Kasumi-1 (cell line): ENCODE data around the gene GABBR2.

Experiments
- DNase-seq, 2 experiments: peaks; one replicate each; lab custom pipeline; 2025; lab: John Stamatoyannopoulos, UW

The GABBR2 gene

DNA sequence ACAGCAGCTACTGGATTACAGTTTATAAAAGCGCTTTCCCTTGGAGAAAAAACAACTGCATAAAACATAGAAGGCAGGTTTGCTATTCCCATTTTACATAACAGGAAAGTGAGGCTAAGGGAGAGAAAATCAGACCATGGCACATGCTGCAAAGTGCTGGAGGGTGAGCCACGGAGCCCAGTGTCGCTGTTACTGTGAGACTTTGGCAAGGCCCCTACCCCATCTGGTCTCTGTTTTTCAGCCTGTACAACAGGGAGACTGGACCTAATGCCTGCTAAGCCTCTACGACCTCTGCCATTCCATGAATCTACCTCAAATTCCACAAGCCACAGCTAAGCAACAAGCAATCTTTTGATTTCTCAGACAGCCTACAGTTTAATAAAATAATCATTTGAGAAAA lies 139.2 kb downstream of the GABBR2 start:
- DNase-seq = no peak

- no peak for DNase-seq
Observed at GRCh38 chr9:98568909-98569469, 139.7 kb downstream of the GABBR2 start.

GRCh38 chr9:98568234-98568908 lies 140.4 kb downstream of the GABBR2 start:
- DNase-seq = no peak

DNA sequence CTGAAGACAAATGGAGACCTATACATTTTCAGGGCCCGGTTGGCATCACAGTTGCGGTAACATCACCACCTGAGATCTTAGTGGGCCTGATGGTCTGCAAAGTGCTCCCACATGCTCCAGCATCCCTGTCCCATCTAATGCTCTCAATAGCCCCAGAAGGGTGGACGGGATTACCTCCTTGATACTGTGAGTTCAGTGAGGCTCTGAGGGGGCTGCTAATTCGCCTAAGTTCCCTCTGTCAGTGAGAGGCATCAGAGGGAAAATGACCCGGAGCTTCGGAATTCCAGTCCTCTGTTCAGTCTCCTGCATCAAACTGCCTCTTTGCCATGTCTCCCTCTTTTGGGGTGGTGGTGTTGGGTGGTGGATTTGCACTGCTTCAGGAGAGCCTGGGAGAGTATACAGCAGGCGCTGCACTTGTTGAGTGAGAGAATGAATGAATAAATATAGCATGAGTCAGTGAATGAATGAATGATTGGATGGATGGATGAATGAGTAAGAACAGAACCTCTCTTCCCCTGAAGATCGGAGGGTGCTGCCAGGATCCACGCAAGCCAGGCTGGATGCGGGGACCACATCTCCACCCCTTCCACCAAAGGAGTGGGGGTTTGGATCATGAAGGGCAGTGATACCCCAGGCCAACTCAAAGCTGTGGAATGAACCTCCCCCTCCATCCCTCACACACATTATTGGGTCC lies 141.0 kb downstream of the GABBR2 start:
- DNase-seq = no peak

GRCh38 chr9:98565152-98566135 lies 143.3 kb downstream of the GABBR2 start:
- DNase-seq = no peak

DNA sequence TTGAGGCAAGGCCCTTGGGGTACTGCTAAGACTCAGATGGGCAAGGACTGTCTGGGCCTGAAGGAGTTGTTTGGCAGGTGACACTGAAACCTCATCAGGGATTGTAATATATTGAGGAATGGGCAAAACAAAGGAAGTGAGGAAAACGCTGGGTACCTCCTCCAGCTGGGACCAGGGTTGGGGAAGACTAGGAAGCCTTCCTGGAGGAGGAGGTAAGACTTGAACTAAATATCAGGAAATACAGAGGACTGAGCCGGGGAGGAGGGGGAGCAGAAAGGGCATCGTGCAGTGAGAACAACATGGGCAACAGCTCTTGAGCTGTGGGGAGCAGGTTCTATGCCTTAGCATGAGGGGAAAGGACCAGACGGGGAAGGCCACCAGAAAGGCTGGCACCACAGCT lies 144.0 kb downstream of the GABBR2 start:
- no peak for DNase-seq

- DNase-seq = no peak
Observed at GRCh38 chr9:98563988-98564387, 144.7 kb downstream of the GABBR2 start.

DNA sequence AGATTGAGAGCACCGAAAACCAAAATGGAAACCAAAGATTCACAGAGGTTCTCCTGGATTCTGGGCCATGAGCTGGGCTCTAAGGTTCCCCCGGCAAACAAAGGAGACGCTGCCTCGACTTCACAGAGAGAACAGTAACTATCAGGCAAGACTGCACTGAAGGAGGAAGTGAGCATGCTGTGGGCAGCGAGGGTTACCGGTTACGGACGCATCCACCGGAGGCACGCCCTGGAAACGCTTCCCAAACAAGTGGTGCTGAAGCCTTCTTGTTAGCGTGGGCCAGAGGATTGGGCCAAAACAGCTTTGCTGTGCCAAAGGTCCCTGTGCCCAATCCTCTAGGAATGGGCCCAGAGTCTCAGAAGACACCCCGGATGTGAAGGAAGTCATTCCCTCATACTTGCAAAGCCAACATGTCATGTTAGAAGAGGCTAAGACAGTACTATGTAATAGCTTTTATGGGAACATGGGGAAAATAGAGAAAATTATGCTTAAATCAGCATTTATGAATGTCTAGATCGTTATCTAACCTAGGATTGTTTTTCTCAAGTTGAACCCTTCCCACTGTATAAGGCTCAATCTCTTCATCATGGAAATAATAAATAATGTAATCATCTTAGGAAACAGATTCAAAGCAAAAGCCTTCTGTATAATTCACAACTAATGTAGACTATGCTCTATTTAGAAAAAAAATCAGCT lies 145.4 kb downstream of the GABBR2 start:
- no peak for DNase-seq

DNA sequence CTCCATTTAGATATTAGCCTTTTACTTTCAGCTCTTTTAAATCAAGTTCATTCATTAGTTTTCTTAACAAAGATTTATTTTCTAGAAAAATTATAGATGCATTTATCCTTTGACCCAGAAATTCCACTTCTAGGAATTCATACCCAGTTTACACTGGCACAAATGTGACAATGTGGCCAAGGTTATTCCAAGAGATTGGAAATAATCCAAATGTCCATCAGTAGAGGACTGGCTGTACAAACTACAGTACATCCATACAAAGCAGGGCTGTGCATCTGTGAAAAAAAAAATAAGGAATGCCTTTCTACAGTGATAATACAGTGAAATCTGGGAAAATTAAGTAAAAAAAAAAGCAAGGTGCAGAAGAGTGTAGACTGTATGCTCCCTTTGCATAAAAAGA lies 149.2 kb downstream of the GABBR2 start:
- DNase-seq = no peak

GRCh38 chr9:98558575-98558974 lies 150.2 kb downstream of the GABBR2 start:
- DNase-seq = no peak

DNA sequence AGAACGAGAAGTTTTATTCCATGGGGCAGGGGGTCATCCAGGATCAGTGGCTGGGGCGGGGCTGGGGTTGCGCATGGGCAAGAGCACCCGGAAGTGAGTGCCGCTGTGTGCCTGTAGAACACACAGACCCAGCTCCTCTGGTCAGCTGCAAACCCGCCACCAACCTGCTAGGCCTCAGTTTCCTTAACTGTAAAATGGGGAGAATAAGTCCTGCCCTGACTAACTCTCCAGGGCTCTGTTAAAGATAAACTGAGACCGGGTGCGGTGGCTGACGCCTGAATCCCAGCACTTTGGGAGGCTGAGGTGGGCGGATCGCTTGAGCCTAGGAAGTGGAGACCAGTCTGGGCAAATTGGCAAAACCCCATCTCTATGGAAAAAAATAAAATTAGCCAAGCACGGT lies 152.2 kb downstream of the GABBR2 start:
- DNase-seq = no peak

- no peak for DNase-seq
Observed at GRCh38 chr9:98555651-98556465, 152.9 kb downstream of the GABBR2 start.

DNA sequence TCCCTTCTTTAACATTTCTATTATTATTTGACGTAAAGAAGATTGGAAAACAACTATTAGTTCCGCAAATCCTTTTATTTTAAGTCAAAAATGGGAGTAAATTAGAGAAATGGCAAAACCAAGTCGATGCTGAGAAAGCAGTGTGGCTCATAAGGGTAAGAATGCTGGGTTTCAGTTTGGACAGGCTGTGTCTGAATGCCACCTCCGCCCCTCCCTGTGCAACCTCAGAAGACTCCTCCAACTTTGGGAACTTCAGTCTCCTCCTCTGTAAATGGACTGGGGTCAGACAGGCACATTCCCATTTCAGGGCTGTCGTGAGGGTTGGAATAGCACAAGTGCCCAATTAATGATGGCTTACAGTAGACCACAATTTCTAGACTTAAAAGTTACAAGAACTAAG lies 154.0 kb downstream of the GABBR2 start:
- DNase-seq = no peak

DNA sequence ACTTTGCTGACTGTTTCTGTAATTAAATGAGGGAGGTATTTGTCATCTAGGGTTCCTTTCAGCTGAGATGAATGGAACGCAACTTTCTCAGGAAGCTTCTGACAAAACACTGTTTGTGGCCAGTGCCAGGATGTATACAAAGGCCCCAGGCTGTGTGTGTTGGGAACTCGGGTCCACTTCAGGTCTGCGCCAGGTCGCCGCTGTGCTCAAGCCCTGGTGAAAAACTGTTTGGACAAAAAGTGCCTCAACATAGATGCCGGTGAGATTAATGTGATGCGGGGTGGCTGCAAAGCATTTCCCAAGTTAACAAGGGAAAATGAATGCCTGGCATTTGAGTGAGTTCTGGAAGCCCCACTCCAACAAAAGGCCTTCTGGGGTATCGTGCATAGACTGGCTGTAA lies 156.4 kb downstream of the GABBR2 start:
- no peak for DNase-seq

- no peak for DNase-seq
Observed at GRCh38 chr9:98551511-98552286, 157.0 kb downstream of the GABBR2 start.

- no peak for DNase-seq
Observed at GRCh38 chr9:98550206-98550820, 158.4 kb downstream of the GABBR2 start.

- no peak for DNase-seq
Observed at GRCh38 chr9:98549401-98549800, 159.3 kb downstream of the GABBR2 start.

DNA sequence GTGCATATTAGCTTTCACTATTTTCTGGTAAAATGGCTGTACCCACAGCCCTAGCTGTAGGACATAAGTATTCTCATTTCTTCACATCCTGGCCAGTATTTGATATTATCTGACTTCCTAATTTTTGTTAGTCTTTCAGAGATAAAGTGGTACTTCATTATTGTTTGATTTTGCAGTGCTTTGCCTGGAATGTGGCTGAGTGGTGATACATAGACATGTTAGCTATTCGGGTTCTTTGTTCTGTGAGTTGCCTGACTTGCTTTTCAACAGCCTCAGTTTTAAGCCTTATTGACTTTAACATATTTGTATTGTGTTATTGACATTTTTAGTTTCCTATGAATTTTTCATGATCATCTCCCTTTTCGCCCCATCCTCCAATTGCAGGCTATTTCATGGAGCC lies 161.1 kb downstream of the GABBR2 start:
- no peak for DNase-seq

DNA sequence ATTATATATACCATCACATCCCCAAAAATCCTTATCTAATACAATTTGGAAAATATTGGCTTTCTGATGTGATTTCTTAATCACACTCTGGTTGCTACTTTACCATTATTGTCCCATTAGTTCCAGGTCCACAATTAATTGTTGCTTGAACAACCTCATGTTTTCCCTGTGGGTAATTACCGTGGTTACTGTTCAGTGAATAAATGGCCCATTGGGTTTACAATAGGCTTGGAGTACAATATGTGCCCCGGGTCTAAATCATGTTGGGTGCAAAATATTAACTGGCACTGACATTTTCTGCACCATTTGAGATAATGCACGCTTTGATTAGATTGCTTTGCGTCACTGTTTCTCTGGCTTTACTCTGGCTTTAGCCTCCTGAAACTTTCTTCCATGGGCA lies 163.7 kb downstream of the GABBR2 start:
- no peak for DNase-seq
